Measurements from ENCODE around the gene SLC25A29.

DNA sequence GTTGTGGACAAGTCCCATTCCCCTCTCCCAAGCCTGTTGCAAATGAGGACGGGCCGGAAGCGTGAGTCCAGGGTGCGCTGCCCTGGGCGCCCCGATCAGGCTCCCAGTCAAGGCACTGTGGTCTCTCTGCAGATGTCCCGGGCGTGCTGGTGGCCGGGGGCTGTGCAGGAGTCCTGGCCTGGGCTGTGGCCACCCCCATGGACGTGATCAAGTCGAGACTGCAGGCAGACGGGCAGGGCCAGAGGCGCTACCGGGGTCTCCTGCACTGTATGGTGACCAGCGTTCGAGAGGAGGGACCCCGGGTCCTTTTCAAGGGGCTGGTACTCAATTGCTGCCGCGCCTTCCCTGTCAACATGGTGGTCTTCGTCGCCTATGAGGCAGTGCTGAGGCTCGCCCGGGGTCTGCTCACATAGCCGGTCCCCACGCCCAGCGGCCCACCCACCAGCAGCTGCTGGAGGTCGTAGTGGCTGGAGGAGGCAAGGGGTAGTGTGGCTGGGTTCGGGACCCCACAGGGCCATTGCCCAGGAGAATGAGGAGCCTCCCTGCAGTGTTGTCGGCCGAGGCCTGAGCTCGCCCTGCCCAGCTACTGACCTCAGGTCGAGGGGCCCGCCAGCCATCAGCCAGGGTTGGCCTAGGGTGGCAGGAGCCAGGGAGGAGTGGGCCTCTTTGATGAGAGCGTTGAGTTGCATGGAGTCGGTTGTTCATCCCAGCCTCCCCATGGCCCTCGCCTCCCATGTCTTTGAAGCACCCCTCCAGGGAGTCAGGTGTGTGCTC lies 23.2 kb upstream of the SLC25A29 start:
- TF ChIP-seq EP300 (IDR thresholded peaks at IDR 0.05) (no peak), POLR2A (IDR thresholded peaks at IDR 0.05) (no peak), CTCF (IDR thresholded peaks at IDR 0.05) (no peak)
